AG08395 (cell line): Measurements from ENCODE around the gene ATRIP.
"Not testable (repeated sequence)": the region's sequence is repeated elsewhere in the genome, so short reads cannot be mapped to it uniquely, and the experiment has no call there.

Experiments
- DNase-seq: peaks from one replicate; pipeline ENCODE4 v3.0.0; 2012; ENCODE audit warnings: mixed read lengths, low spot score

The ATRIP gene

DNA sequence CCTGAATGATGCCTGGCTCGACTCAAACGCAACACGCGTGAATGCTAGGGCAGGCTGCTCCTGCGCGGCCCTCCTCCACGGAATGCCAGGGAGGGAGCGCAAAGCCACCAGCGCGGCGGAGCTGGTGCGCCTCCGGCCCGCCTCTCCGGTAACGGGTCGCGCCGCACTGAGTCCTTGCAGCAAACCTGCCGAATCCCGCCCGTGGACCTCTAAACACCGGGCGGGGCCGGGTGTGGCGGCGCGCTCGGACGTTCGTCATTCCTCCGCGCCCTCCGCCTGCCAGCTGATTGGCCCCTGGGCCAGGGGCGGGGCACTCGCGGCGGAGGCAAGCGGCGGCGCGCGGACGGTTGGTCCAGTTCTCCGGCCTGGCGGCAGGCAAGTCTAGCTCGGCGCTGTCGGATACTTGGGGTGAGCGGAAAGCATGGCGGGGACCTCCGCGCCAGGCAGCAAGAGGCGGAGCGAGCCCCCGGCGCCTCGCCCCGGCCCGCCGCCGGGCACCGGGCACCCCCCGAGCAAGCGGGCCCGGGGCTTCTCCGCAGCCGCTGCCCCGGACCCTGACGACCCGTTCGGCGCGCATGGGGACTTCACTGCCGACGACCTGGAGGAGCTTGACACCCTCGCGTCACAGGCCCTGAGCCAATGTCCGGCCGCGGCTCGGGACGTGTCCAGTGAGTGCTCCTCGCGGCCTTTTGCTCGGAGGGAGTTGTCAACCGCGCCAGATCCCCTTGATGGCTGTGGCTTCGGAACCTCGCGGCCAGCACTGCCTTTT lies at the start of gene ATRIP:
Gene ATRIP, plus strand, starts transcription at position 313 of the 769 bp plus-strand sequence. Its CDS starts 109 bp downstream, at position 422.
- peak; percentile 95 for DNase-seq

GRCh38 chr3:48397767-48398681 lies 48.5 kb upstream of the ATRIP start:
- DNase-seq: no peak

- DNase-seq: no peak
Measured at GRCh38 chr3:48398701-48399386, 47.7 kb upstream of the ATRIP start.

DNA sequence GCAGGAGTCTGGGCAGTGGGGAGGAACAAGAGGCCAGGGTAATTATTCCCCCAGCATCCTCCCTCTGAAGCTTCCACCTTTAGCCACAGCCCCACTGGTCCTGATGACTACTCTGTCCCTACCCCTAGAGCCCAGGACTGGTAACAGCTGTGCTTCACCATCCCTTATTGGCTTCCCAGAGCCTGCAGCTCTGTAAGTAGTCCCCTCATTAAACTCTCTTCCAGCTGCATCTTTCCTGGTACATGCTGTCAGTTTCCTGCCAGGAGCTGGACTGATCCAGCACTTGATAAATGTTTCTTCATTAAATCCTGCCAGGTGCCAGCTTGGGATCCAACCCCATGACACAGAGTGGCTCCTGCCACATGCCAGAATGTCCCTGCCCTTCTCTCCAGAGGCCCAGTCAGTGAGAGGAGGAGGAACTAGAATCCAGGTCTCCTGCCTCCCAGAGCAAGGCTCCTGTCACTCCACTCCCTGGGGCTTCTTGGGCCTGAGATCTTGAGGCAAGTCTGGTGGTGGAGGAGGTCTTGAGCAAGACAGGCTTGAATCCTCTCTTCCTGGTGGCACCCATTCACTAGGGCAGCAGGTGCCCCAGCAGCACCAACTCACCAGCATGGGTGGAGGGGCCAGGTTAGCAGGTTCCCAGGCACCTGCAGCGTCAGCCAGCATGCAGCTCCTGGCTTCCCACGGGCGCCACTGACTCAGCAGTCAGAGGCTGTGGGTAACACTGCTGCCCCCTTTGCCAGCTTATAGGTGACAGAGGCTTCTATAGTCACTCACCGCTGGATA lies 47.0 kb upstream of the ATRIP start:
- no peak for DNase-seq

- peak; percentile 66 for DNase-seq
Measured at GRCh38 chr3:48400824-48401433, 45.6 kb upstream of the ATRIP start.

DNA sequence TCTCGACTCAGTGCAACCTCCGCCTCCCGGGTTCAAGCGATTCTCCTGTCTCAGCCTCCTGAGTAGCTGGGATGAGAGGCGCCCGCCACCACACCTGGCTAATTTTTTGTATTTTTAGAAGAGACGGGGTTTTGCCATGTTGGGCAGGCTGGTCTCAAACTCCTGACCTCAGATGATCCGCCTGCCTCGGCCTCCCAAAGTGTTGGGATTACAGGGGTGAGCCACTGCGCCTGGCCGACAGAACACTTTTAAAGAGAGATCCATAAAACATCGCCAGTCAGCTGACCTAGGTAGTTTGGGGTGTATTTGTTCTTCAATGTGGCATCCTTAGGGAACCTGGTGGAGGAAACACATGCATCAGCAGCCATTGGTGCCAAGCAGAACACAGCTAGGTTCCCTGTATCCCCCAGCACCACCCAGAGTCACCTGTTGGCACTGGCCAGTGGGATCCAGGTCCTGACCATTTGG lies 45.1 kb upstream of the ATRIP start:
- not testable (repeated sequence) for DNase-seq

DNA sequence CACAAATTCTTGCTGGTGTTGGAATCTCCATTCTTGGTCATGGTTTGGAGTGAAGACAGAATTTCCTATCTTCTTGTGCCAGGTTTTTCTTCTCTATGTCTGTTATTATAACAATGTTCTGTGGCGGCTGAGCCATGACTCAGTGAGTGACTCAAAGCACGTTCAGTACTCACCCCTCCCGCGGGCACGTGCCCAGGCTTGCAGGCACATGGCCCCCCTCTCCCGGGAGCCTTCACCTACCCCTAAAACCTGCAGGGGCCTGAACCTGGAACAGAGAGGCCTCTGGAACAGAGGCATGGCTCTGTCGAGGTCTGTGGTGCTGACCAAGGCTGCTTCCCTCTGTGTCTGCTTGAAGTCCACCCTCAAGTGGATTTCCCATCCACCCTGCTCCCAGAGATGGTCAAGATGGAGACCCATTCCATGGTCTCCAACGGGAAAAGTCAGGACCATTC lies 44.2 kb upstream of the ATRIP start:
- DNase-seq: peak; percentile 93

GRCh38 chr3:48402907-48403306 lies 43.6 kb upstream of the ATRIP start:
- no peak for DNase-seq

DNA sequence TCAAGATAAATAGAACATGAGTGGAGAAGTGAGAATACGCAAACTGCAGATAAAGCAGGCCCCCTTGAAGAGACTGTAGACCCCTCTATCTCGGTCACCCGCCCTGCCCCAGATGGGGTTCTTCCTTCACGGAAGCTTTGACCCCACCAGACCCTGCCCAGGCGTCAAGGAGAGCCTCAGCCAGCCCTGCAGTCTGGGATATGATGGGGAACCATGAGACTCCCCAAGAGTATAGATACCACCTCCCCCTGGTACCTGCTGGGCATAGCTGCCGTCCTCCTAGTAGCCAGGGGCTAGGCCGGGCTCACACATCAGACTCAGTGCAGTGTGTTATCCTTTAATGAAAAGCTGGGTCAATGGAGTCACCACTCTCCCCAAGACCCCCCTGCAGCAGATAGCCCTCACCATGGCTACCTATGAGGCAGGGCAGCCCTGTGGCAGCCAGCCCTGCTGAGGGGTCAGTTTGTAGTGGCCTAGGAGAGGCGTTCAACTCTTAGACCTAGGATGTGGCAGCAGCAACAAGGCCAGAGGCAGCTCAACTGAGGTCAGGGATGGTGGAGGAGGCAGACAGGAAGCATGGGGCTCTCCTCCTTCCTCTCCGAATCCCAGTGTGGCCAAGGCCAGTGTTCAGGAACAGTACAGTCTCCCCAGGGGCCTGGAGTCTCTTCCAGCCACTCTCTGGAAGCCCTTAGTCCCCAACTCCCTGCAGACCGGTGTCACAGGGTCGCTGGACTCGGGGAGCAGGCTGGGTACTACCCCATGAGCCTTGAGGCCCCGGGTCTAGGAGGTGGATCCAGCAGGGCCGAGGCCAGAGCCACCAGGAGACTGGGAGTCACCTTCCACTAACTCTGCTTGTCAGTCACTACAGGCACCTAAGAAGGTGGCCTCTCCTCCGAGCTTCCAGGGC lies 42.8 kb upstream of the ATRIP start:
- no peak for DNase-seq

- no peak for DNase-seq
Measured at GRCh38 chr3:48404440-48405342, 41.8 kb upstream of the ATRIP start.

- no peak for DNase-seq
Measured at GRCh38 chr3:48405343-48405881, 41.1 kb upstream of the ATRIP start.

DNA sequence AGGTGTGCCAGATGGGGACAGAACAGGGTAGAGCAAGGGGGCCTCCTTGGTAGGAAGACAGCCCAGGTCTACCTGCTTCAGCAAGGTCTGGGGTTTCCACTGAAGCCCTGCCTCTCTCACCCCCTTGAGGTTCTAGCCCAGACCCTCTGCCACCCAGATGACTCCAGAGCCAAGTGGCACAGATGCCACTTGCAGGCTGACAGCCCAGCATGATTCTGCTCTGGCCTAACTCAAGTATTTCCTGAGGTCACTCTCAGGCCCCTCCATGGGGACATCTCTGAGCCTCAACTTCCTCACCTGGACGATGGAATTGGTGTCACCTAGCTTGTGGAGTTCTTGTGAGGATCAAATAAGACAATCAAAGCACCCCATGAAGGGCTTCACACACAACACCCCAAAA lies 40.6 kb upstream of the ATRIP start:
- no peak for DNase-seq

GRCh38 chr3:48406443-48407431 lies 39.8 kb upstream of the ATRIP start:
- DNase-seq: no peak

DNA sequence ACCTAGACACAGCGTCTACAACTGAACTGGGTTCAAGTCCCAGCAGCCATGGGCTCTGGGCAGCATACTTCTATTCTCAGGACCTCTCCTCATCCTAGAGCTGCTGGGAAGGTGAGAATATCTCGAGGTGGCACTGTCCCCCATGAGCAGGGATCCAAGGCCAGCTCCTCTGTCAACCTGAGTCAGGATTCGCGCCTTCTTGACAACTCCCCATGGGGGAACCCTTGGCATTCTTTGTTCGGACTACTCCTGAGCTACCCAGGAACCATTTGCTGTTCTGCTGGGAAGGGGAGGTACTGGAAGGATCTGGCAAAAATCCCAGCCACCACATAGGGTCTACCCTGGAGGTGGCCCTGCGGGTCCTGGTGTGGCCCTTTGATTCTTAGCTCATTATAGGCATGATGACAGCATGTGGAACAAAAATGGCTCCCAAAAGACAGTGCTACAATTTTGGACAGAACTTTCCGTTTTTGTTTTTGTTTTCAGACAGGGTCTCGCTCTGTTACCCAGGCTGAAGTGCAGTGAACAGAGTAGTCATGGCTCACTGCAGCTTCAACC lies 38.9 kb upstream of the ATRIP start:
- DNase-seq: no peak

DNA sequence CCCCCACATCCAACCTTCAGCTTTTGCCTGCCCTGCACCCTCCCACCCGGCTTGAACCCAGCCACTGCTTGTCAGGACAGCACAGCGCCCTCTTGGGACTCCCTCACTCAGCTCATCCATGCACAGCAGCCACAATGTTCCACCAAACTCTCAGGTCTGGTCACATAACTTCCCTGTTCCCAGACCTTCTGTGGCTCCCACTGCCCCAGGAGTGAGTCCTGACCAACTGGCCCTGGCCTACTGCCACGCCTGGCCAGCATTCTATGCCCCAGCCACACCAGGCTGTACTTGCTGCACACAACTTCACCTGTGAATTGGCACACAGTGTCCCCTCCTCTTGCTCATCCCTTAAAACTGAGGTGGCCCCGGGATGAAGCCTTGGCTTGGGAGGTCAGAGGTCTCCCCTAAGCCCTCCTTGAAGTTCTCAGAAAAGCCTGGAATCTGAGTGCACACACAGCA lies 37.7 kb upstream of the ATRIP start:
- DNase-seq: no peak

DNA sequence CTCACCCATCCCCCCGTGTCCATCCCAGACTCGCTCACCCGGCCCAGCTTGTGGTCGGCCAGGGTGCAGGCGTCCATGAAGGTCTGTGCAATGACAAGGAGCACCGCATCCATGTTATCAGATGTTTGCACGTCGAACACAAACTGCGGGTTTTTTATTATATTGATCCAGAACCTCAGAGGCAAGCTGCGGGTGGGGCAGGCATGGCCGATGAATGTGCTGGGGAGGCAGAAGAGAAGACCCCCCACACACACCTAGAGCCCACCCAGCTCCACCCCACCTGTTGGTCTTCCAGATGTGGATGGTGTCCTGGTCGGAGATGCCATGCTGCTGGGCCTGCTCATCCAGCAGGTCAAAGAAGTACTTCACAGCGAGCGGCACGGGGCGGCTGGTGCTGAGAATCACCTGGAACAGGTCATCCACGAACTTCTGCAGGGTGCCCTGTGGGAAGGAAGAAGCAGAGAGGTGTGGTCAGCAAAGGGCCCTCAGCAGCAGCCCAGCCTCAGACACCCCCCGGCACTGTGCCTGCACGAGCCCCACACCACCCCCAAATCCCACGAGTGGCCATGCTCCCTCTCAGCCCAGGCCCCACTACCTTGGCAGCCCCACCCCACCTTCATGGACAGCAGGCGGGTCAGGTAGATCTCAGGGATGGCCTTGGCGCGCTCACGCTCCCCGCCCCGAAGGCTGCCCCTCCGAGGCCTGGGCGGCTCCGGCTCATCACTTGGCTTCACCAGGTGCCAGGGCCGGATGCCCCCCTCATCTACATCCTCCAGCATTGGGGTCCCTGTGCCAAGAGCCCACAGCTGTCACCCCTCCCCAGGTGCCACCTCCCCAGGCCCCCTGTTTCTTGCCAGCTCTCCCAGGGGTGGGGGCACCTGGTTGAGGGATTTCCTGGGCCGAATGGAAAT lies 37.0 kb upstream of the ATRIP start:
- no peak for DNase-seq
